Spleen (tissue), 7 donors: ENCODE data around the gene INSIG2.

ENCODE experiments used
- POLR2A ChIP-seq, 3 donors: fragments of 450-650 bp; IDR thresholded peaks; one replicate each; pipeline ENCODE4 v1.5.1; 2017; ENCODE audit warnings: antibody characterized with exemption in 3 of 3, mild to moderate bottlenecking in 1 of 3
- POLR2AphosphoS5 ChIP-seq, 3 donors: sonication (generic); formaldehyde crosslinking; IDR thresholded peaks; one replicate each; pipeline ENCODE4 v1.5.1; 2017; ENCODE audit warnings: antibody characterized with exemption in 3 of 3
- TF ChIP-seq, protein P1 (sequence below), 11 experiments: fragments of 200-600 bp in 7 of 11; fragments of 450-650 bp in 4 of 11; sonication (generic) in 4 of 11; IDR thresholded peaks in 8 of 11; conservative IDR thresholded peaks in 3 of 11; 1 replicate in 7 of 11; 2 replicates in 4 of 11; pipeline versions ENCODE4 v1.4.0 to v1.8.0; 2016 to 2021; ENCODE audit warnings: antibody characterized with exemption in 11 of 11, inconsistent platforms in 4 of 11, mild to moderate bottlenecking in 1 of 11
- donor health status: DM: no; HTN: no; CAD: no; lungs with moderate emphysema.
- donor health status: DM: no; HTN: no; CAD: no.
- donor health status: DM: no; HTN: no; CAD: no.

DNA sequence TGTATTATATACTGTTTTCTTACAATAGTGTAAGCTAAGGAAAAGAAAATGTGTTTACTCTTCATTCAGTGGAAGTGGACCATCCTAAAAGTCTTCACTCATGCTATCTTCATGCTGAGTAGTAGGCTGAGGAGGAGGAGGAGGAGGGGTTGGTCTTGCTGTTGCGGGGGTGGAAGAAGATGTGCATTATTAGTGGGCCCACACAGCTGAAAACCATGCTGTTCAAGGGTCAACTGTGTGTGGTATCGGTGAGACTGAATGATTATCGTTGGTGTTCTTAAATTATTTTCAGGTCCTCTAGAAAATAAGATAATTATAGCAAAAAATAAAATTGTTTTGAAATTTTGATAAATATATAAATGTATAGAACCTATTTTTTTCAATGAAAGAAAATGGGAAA lies 22.0 kb downstream of the INSIG2 start:
- TF ChIP-seq POLR2A (IDR thresholded peaks at IDR 0.05) (no peak), POLR2AphosphoS5 (IDR thresholded peaks at IDR 0.05) (no peak)
- TF ChIP-seq, protein P1, sequence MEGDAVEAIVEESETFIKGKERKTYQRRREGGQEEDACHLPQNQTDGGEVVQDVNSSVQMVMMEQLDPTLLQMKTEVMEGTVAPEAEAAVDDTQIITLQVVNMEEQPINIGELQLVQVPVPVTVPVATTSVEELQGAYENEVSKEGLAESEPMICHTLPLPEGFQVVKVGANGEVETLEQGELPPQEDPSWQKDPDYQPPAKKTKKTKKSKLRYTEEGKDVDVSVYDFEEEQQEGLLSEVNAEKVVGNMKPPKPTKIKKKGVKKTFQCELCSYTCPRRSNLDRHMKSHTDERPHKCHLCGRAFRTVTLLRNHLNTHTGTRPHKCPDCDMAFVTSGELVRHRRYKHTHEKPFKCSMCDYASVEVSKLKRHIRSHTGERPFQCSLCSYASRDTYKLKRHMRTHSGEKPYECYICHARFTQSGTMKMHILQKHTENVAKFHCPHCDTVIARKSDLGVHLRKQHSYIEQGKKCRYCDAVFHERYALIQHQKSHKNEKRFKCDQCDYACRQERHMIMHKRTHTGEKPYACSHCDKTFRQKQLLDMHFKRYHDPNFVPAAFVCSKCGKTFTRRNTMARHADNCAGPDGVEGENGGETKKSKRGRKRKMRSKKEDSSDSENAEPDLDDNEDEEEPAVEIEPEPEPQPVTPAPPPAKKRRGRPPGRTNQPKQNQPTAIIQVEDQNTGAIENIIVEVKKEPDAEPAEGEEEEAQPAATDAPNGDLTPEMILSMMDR (IDR thresholded peaks at IDR 0.05 in 8 of 11, conservative IDR thresholded peaks at IDR 0.05 in 3 of 11): no peak
